ENCODE data around the gene RB1.

The RB1 gene

DNA sequence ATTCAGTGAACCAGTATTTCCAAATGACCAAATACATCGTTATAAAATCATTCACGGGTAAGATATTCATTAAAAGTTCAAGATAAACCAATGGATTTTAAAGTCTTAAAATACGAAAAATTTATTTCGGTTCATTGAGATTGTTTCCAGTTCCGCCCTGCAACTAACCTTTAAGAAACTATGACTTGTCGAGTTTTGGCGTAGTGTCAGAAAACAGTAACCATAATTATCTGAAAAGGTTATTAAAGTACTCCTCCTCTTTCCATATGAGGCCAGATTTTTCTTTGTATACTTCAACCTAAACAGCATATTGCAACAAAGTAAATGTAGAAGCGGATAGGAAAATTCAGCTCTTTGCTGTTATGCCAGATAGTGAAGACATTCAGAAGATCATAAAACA lies 83.3 kb downstream of the RB1 start:
- H3K27ac ChIP-seq = no peak overlapping the region
- TF ChIP-seq, protein P1, sequence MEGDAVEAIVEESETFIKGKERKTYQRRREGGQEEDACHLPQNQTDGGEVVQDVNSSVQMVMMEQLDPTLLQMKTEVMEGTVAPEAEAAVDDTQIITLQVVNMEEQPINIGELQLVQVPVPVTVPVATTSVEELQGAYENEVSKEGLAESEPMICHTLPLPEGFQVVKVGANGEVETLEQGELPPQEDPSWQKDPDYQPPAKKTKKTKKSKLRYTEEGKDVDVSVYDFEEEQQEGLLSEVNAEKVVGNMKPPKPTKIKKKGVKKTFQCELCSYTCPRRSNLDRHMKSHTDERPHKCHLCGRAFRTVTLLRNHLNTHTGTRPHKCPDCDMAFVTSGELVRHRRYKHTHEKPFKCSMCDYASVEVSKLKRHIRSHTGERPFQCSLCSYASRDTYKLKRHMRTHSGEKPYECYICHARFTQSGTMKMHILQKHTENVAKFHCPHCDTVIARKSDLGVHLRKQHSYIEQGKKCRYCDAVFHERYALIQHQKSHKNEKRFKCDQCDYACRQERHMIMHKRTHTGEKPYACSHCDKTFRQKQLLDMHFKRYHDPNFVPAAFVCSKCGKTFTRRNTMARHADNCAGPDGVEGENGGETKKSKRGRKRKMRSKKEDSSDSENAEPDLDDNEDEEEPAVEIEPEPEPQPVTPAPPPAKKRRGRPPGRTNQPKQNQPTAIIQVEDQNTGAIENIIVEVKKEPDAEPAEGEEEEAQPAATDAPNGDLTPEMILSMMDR (IDR thresholded peaks at IDR 0.05; ENCODE audit: low read depth, low read length, missing control alignments) = no peak
- H3K27me3 ChIP-seq (replicated peaks) = no peaks in the 10 kb centered on the region
- no peaks in the 10 kb centered on the region for H3K36me3 ChIP-seq (replicated peaks)
- no peak for DNase-seq
- H3K4me3 ChIP-seq (ENCODE audit: low read depth, low read length) = no peak overlapping the region
- in situ Hi-C loops (cut with HindIII; ENCODE audit: low pct_ligation_motif_present, low sequenced_read_pairs) = no loop called here

DNA sequence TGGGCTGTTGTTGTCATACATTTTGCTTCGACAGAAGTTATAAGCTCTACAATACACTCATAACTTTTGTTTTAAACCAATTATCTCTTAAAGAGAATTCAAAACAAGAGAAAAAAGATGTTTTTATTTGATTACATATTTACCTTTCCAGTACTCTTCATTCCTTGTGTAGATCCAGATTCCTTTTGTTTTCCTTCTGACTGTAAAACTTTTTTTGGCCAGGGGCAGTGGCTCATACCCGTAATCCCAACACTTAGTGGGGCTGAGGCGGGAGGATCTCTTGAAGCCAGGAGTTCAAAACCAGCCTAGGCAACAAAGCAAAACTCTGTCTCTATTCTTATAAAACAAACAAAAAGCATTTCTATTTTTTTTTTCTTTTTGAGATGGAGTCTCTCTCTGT lies 87.7 kb downstream of the RB1 start:
- Histone ChIP-seq H3K36me3 (replicated peaks) (no peaks in the 10 kb centered on the region), H3K4me3 (ENCODE audit: low read depth, low read length) (no peak overlapping the region), H3K27ac (no peak overlapping the region), H3K27me3 (replicated peaks) (no peaks in the 10 kb centered on the region)
- no peak for DNase-seq
- in situ Hi-C loops (cut with HindIII; ENCODE audit: low pct_ligation_motif_present, low sequenced_read_pairs) = no loop called here
- TF ChIP-seq, protein P1 (IDR thresholded peaks at IDR 0.05; ENCODE audit: low read depth, low read length, missing control alignments) = no peak

DNA sequence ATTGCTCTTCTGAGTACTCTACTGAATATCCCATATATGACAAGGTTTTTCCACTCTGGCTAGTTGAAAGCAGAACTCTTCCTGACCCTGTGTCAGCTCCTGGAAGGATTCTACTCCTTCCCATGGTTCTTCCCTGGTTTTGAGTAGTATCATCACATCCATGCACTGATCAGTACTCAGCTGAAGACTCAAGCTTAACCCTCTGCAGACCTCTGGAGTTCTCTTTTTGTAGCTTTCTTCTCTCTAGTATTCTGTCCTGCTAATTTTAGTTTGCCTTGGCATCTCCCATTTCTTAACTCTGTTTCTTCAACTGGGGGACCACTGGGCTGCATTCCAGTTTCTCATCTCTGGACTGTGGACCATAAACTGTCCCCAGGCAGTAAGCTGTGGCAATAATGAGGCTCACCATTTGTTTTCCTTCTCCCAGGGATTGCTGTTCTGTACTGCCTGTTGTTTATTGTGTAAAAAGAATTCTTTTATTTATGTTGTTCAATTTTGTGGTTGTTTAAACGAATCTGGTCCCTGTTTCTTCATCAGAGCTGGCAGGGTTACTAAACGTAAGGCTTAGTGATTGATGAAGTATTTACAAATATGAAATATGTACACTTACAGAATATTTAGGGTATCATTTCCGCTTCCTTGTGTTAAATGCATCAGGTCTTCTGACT lies 89.6 kb downstream of the RB1 start:
- DNase-seq = no peak
- TF ChIP-seq, protein P1 (IDR thresholded peaks at IDR 0.05; ENCODE audit: low read depth, low read length, missing control alignments) = no peak

DNA sequence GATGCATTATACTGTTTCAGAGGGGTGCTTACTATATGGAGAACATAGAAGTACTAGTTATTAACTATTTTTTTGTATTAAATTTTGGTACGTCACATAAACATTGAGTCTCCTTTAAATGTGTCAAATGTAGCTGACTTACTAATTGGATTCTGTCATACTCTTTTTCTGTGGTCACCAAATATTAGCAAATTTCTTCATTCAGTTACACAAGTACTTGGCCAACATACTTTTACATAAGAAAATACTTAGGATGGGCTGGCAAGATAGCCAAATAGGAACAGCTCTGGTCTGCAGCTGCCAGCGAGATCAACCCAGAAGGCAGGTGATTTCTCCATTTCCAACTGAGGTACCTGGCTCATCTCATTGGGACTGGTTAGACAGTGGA lies 90.1 kb downstream of the RB1 start:
- no peak overlapping the region for H3K27ac ChIP-seq
- DNase-seq = no peak
- H3K4me3 ChIP-seq (ENCODE audit: low read depth, low read length) = no peak overlapping the region
- in situ Hi-C loops (cut with HindIII; ENCODE audit: low pct_ligation_motif_present, low sequenced_read_pairs) = no loop called here
- H3K36me3 ChIP-seq (replicated peaks) = no peaks in the 10 kb centered on the region
- TF ChIP-seq, protein P1 (IDR thresholded peaks at IDR 0.05; ENCODE audit: low read depth, low read length, missing control alignments) = no peak
- no peaks in the 10 kb centered on the region for H3K27me3 ChIP-seq (replicated peaks)

More for the DNA sequence above, 89.6 kb downstream of the RB1 start:
- Histone ChIP-seq H3K36me3 (replicated peaks) (no peaks in the 10 kb centered on the region), H3K27me3 (replicated peaks) (no peaks in the 10 kb centered on the region), H3K27ac (no peak overlapping the region), H3K4me3 (ENCODE audit: low read depth, low read length) (no peak overlapping the region)
- in situ Hi-C loops (cut with HindIII; ENCODE audit: low pct_ligation_motif_present, low sequenced_read_pairs) = no loop called here

DNA sequence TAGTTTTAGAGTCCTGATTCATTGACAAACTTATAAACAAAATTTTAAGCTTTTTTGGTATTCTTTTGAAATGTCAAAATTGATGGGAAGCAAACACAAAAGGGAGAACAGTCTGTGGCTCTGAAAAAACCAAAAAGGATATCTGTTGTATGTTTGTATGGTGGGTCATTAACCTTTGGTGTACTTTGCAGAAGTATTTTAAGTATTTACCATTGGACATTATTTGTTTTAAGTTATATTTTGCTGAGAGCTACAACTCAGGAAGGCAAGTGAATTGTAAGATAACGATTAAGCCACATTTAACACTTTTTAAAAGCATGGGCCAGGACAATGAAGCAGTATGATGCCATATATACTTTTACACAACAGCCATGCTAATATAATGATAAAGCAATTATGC lies 94.2 kb downstream of the RB1 start:
- Histone ChIP-seq H3K27ac (no peak overlapping the region), H3K4me3 (ENCODE audit: low read depth, low read length) (no peak overlapping the region), H3K36me3 (replicated peaks) (no peaks in the 10 kb centered on the region), H3K27me3 (replicated peaks) (no peaks in the 10 kb centered on the region)
- DNase-seq = no peak
- TF ChIP-seq, protein P1 (IDR thresholded peaks at IDR 0.05; ENCODE audit: low read depth, low read length, missing control alignments) = no peak
- in situ Hi-C loops (cut with HindIII; ENCODE audit: low pct_ligation_motif_present, low sequenced_read_pairs) = no loop called here
